OCI-LY7 (cell line): ENCODE results near the gene MYBBP1A. TPM values are rescaled to one million over a fixed set of nuclear protein-coding genes. Genes with fewer than 3 reads are reported as not detected.

ENCODE experiments used
- BruUV-seq: library from RNA; stranded (reverse); fragments of 400-500 nt; replicated peaks from 2 replicates; lab custom pipeline; 2021; lab: Mats Ljungman, UMichigan
- CTCF ChIA-PET: fragments of 300-600 bp; sonication (Branson Sonifier 250); formaldehyde crosslinking; loops from one replicate; lab custom pipeline; 2022; ENCODE audit warnings: antibody characterized with exemption; ENCODE audit not compliant: unreplicated experiment; lab: Charles Lee
- POLR2A ChIA-PET: fragments of 300-600 bp; sonication (Branson Sonifier 250); formaldehyde crosslinking; loops from one replicate; lab custom pipeline; 2022; ENCODE audit warnings: antibody characterized with exemption; lab: Charles Lee
- DNase-seq: peaks from one replicate; pipeline ENCODE4 v3.0.0-alpha.2; 2015; ENCODE audit warnings: low spot score
- H2AFZ ChIP-seq: fragments of 200-600 bp; sonication (generic), shearing (Covaris generic); 2 replicates; pipeline ENCODE4 v1.6.1; 2014; ENCODE audit warnings: mild to moderate bottlenecking, antibody characterized with exemption, low read length, moderate library complexity
- H3K27ac ChIP-seq: fragments of 200-600 bp; sonication (generic); 2 replicates; pipeline ENCODE4 v1.5.1; 2014; ENCODE audit warnings: mixed run types, low read depth, mild to moderate bottlenecking, moderate library complexity, low read length, inconsistent platforms; ENCODE audit not compliant: poor library complexity, severe bottlenecking
- H3K36me3 ChIP-seq: fragments of 200-600 bp; sonication (generic); 2 replicates; pipeline ENCODE4 v1.6.1; 2014; ENCODE audit warnings: mild to moderate bottlenecking, antibody characterized with exemption, low read length, moderate library complexity, mixed read lengths; ENCODE audit not compliant: insufficient read depth
- H3K4me1 ChIP-seq: fragments of 200-600 bp; sonication (generic); 2 replicates; pipeline ENCODE4 v1.5.1; 2014; ENCODE audit warnings: mild to moderate bottlenecking, low read length; ENCODE audit not compliant: insufficient read depth, poor library complexity, severe bottlenecking
- H3K4me2 ChIP-seq: fragments of 200-600 bp; sonication (generic); 2 replicates; pipeline ENCODE4 v1.6.1; 2014; ENCODE audit warnings: mild to moderate bottlenecking, low read length
- H3K4me3 ChIP-seq: fragments of 200-600 bp; sonication (generic); 2 replicates; pipeline ENCODE4 v1.5.1; 2014; ENCODE audit warnings: mild to moderate bottlenecking, low read depth, low read length; ENCODE audit not compliant: poor library complexity, severe bottlenecking
- H3K79me2 ChIP-seq: fragments of 200-600 bp; sonication (generic); 2 replicates; pipeline ENCODE4 v1.6.1; 2016; ENCODE audit warnings: low read depth, mild to moderate bottlenecking, low read length, moderate library complexity, mixed read lengths; ENCODE audit not compliant: insufficient read depth
- H3K9me2 ChIP-seq: fragments of 200-600 bp; sonication (generic); 2 replicates; pipeline ENCODE4 v1.6.1; 2016; ENCODE audit warnings: mild to moderate bottlenecking, low read length, mixed read lengths; ENCODE audit not compliant: insufficient read depth
- H3K9me3 ChIP-seq: fragments of 200-600 bp; sonication (generic); 2 replicates; pipeline ENCODE4 v1.6.1; 2014; ENCODE audit warnings: mild to moderate bottlenecking, mixed run types, low read length, mixed read lengths
- H4K20me1 ChIP-seq: fragments of 200-600 bp; sonication (generic); 2 replicates; pipeline ENCODE4 v1.6.1; 2014; ENCODE audit warnings: mild to moderate bottlenecking, antibody characterized with exemption, low read length, moderate library complexity, mixed read lengths; ENCODE audit not compliant: insufficient read depth
- EZH2phosphoT487 ChIP-seq: fragments of 200-600 bp; sonication (generic); IDR thresholded peaks from 2 replicates; pipeline ENCODE4 v1.6.1; 2018; ENCODE audit warnings: low read depth, borderline replicate concordance, mild to moderate bottlenecking, mixed run types, antibody characterized with exemption, low read length, moderate library complexity, mixed read lengths
- intact Hi-C: fragments of 100-400 bp; cut with micrococcal nuclease; formaldehyde crosslinking; loops from one replicate; pipeline ENCODE4 v1.10.0; 2022; ENCODE audit not compliant: unreplicated experiment
- total RNA-seq, 2 experiments: library from RNA; depleted of rRNA in 1 of 2; stranded (reverse); fragments of >200 nt in 1 of 2; shearing (Covaris generic) in 1 of 2; gene quantifications; 2 replicates each; pipeline ENCODE4 v1.2.3, GENCODE V29; 2014 to 2022
- TF ChIP-seq, protein P1 (sequence below): fragments of 200-600 bp; sonication (generic); conservative IDR thresholded peaks from 2 replicates; pipeline ENCODE4 v1.5.1; 2014; ENCODE audit warnings: mild to moderate bottlenecking, antibody characterized with exemption, low read length, moderate library complexity, mixed read lengths

The MYBBP1A gene
- total RNA-seq, 2 experiments from 2014 or later: 131 to 142 TPM

DNA sequence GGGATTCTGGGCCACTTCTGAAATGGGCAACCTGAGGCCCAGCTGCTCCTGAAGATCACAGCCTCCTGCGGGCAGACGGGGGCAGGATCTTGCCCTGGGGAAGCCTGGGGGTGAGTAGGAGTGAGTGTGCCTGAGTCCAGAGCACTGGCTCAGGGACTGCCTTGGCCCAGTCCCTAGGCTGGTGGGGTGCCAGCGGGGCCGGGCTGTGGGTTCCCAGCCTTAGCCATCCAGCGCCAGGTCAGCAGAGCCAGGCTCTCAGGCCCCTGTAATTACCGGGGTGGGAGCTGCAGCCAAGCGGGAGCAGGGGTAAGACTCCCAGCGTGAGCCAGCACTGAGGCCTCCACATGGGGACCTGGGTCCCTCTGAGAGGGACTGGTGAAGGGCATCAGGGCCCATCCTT, 48.3 kb downstream of the MYBBP1A start:
- Histone ChIP-seq H3K36me3 (no peaks in the 10 kb centered on the region), H4K20me1 (no peaks in the 10 kb centered on the region), H3K27ac (no peak overlapping the region), H3K9me3 (no peaks in the 10 kb centered on the region), H2AFZ (no peak overlapping the region), H3K79me2 (no peaks in the 10 kb centered on the region), H3K9me2 (no peaks in the 10 kb centered on the region), H3K4me2 (no peak overlapping the region), H3K4me1 (peaks cover 28% of the 10 kb centered on the region), H3K4me3 (no peak overlapping the region)
- POLR2A ChIA-PET: interaction anchor here (1.0 kb wide), 1 partner anchor 13 kb away, joined by 3 read pairs; no protein-coding TSS in a partner anchor
- BruUV-seq: no TSS peak
- no peak for TF ChIP-seq EZH2phosphoT487
- TF ChIP-seq, protein P1, sequence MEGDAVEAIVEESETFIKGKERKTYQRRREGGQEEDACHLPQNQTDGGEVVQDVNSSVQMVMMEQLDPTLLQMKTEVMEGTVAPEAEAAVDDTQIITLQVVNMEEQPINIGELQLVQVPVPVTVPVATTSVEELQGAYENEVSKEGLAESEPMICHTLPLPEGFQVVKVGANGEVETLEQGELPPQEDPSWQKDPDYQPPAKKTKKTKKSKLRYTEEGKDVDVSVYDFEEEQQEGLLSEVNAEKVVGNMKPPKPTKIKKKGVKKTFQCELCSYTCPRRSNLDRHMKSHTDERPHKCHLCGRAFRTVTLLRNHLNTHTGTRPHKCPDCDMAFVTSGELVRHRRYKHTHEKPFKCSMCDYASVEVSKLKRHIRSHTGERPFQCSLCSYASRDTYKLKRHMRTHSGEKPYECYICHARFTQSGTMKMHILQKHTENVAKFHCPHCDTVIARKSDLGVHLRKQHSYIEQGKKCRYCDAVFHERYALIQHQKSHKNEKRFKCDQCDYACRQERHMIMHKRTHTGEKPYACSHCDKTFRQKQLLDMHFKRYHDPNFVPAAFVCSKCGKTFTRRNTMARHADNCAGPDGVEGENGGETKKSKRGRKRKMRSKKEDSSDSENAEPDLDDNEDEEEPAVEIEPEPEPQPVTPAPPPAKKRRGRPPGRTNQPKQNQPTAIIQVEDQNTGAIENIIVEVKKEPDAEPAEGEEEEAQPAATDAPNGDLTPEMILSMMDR: no peak
- no peak for DNase-seq
- intact Hi-C loops: no loop called here
- CTCF ChIA-PET: no interaction called here

DNA sequence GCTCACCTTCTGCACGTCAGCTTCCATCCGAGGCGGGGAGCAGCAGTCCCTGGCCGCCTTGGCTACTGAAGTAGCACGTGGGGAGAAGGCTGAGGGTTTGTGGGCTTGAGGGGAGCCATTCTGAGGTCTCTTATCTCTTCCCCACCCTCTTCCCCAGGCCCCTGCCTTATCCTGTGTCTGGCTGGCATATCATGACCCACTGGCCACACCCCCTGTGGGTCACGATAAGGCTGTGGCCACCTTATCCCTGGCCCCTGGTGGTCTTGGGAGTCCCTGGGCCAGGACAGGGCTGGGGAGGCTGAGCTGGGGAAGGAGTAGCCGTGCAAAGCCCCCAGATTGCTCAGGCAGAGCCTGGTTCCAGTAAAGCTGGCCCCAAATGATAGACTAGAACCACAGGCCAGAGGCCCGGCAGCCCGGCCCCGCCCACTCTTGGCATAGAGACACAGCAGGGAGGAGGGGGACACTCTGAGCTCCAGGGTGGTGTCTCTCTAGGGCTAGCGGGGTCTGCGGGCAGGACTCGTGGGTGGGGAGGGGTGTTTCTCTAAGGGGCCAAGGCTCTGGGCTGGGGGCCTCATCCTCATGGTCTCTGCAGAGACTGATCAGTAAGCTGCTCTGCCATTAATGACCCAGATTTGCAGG, 48.9 kb downstream of the MYBBP1A start:
- Histone ChIP-seq H3K4me1 (peaks cover 26% of the 10 kb centered on the region), H3K4me2 (no peak overlapping the region), H2AFZ (no peak overlapping the region), H3K79me2 (no peaks in the 10 kb centered on the region), H3K9me2 (no peaks in the 10 kb centered on the region), H3K9me3 (no peaks in the 10 kb centered on the region), H3K27ac (no peak overlapping the region), H4K20me1 (no peaks in the 10 kb centered on the region), H3K4me3 (no peak overlapping the region), H3K36me3 (no peaks in the 10 kb centered on the region)
- CTCF ChIA-PET: no interaction called here
- no peak for DNase-seq
- intact Hi-C loops: no loop called here
- TF ChIP-seq, protein P1: no peak
- no peak for TF ChIP-seq EZH2phosphoT487
- POLR2A ChIA-PET: interaction anchor here (1.0 kb wide), 1 partner anchor 14 kb away, joined by 3 read pairs; no protein-coding TSS in a partner anchor
- no TSS peak for BruUV-seq

DNA sequence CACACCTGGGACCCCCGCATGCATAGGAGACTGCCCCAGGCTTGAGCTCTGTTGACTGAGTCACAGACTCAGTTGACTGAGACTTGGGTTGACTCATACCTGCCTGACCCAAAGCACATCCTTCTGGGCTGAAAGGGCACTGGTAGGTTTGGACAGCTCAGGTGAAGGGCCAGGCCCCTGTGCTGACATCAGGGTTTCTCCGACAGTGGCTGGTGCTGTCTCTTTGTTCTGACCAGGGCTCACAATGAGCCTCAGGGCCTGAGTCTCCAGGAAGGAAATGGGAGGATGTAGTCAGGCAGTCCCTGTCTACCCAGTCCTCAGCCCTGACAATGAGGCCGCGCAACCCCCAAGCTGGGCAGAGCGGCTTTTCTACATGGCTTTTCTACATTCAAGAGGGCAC, 50.0 kb downstream of the MYBBP1A start:
- Histone ChIP-seq H3K36me3 (no peaks in the 10 kb centered on the region), H3K4me2 (no peak overlapping the region), H4K20me1 (no peaks in the 10 kb centered on the region), H3K79me2 (no peaks in the 10 kb centered on the region), H3K9me3 (no peaks in the 10 kb centered on the region), H3K4me1 (peaks cover 27% of the 10 kb centered on the region), H3K4me3 (no peak overlapping the region), H2AFZ (no peak overlapping the region), H3K9me2 (no peaks in the 10 kb centered on the region), H3K27ac (no peak overlapping the region)
- intact Hi-C loops: no loop called here
- TF ChIP-seq EZH2phosphoT487: no peak
- TF ChIP-seq, protein P1: no peak
- ChIA-PET CTCF (no interaction called here), POLR2A (no interaction called here)
- no peak for DNase-seq
- no TSS peak for BruUV-seq
